Stimulated activated CD8-positive, alpha-beta memory T cell treated with anti-CD3 and anti-CD28 coated beads, Interleukin-7, amount 100 ng/mL, for 4 hours (primary cell): ENCODE data around the gene PPP1R13B.
A peak's percentile ranks its signal among the peaks of the same experiment; 100 is the strongest.

Experiments used
- DNase-seq, 2 donors: peaks; one replicate each; pipeline ENCODE4 v3.0.0-alpha.2; 2020; ENCODE audit warnings: low read depth in 2 of 2

The PPP1R13B gene

DNA sequence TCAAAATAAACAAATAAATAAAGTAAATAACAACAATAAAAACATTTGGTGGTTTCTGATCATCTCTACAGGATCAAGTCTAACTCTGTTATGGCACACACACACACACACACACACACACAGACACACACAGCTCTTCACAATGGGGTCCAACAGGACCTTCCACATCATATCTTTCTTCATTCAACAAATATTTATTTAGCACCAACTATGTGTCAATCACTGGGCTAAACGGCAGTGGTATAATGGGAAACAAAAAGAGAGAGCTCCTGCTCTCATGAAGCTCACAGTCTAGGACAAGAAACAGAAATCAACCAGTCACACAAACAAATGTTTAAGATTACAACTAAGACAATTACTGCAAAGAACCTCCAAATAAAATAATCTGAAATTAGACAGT lies 9.3 kb downstream of the PPP1R13B start:
- no peak for DNase-seq

- no peak for DNase-seq
Measured at GRCh38 chr14:103836976-103837725, 10.2 kb downstream of the PPP1R13B start.

- no peak for DNase-seq
Measured at GRCh38 chr14:103834956-103835355, 12.4 kb downstream of the PPP1R13B start.

GRCh38 chr14:103833711-103834110 lies 13.7 kb downstream of the PPP1R13B start:
- no peak for DNase-seq

GRCh38 chr14:103832046-103832445 lies 15.3 kb downstream of the PPP1R13B start:
- no peak for DNase-seq

DNA sequence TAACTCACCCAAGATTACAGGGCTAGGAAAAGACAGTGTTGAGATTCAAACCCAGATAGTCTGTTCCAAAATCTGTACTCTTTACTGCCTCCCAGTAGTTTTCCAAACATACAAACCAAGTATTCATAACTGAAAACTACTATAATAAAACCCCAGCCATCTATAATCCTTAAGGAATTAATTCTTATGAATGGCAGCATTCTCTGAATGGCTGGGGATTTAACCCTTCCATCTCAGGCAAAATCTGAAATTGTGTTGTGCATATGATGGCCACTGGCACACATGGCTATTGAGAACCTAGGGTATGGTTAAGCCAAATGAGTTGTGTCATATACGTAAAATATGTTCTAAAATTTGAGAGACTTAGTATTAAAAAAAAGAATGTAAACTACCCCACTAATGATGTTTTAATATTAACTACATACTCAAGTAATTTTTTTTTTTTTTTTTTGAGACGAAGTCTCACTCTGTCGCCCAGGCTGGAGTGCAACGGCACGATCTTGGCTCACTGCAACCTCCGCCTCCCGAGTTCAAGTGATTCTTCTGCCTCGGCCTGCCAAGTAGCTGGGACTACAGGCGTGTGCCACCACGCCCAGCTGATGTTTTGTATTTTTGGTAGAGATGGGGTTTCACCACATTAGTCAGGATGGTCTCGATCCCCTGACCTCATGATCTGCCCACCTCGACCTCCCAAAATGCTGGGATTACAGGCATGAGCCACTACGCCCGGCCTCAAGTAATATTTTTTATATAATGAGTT lies 16.7 kb downstream of the PPP1R13B start:
- DNase-seq: no peak

- no peak for DNase-seq
Measured at GRCh38 chr14:103828315-103828967, 18.9 kb downstream of the PPP1R13B start.

- no peak for DNase-seq
Measured at GRCh38 chr14:103825101-103825500, 22.3 kb downstream of the PPP1R13B start.

DNA sequence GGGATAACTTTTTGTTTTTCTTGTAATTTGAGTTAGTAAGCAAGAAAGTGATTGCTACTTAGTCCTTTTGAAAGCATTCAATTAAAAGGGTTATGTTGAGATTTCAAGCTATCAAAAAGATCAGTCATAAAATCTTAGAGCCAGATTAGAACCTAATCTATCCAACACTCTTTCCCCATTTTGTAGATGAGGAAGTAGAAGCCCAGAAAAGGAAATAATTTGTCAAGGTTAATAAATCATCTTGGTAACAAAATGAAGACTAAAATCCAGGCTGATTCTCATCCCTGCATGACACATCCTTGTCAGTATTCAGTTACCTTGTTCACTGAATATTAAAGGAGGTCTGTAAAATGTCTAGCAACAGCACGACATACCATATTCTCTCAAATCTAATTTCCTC lies 26.5 kb downstream of the PPP1R13B start:
- DNase-seq: no peak

DNA sequence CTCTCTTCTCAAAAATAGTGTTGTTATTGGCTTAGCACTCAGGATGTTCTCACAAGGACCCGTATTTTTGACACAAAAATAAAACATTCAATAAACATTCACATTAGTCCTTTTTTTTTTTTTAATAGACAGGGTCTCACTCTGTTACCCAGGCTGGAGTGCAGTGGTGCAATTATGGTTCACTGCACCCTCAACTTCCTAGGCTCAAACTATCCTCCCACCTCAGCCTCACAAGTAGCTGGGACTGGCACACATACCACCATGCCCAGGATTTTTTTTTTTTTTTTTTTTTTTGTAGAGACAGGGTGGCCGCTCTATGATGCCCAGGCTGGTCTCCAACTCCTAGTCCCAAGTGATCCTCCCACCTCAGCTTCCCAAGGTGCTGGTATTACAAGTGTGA lies 27.0 kb downstream of the PPP1R13B start:
- DNase-seq: no peak

DNA sequence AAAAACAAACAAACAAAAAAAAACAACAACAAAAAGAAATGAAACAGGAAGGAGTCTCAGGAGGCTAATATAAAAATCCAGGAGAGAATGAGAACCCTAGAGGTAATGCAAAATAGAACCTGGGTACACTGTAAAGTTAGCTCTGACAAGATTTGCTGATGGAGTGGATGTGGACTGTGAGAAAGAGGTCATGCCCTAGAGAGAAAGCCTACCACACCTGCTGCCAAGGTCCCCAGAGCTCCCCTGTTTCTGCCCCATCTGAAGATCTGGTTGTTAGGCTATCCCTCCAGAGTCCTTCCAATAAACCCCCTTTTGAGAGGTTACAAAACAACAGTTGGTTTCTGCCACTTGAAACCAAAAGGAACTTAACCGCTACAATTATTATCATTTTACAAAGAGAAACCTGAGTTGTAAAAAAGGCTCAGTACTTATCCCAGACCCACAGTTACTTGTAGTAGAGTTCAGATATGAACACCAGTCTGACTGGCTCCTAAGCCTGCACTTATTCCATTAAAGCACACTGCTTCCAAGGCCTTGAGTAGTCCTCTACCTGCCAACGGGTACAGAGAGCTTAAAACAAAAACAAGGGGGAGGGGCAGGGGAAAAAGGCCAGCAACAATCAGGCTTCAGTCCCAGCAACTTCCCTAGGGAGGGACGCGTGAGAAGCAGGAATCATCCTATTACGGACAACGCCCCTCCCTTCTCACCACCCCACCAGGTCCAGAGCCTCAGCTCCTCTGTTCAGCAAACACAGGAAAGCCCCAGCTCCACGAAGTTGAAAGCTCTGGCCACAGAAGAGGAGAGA lies 27.7 kb downstream of the PPP1R13B start:
- no peak for DNase-seq

DNA sequence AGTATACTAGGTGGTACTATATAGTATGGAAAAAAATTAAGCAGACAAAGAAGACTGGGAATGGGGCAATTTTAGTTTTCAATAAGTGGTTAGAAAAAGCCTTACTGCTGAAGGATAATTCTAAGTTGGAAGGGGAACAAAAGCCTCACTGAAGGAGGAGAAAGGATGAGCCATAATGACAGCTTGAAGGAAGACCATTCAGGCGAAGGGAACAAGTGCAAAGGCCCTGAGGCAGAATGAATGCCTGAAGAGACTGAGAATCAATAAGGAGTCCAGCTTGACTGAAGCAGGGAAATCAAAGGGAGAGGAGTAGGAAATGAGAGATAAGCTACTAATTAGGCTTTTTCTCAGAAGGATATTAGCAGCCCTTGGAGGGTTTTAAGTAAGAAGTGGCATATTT lies 28.5 kb downstream of the PPP1R13B start:
- no peak for DNase-seq

GRCh38 chr14:103818422-103818821 lies 29.0 kb downstream of the PPP1R13B start:
- DNase-seq: no peak

DNA sequence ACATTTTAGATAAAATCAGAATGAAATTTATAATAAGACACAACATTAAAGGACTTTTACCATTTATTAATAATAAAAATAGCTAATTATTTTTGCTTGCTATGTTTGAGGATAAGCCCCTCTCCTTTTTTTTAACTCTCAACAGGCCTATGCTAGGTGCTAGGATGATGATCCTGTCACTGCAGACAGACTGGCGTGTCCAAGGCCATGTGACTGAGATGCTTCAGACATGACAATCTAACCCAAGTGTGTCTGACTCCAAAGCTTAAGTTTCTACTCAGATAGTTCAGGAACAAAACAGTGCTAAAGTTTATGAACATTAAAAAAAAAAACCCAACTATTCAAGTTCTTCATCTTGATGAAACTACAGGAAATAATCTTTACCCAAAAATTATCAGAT lies 29.8 kb downstream of the PPP1R13B start:
- DNase-seq: no peak

GRCh38 chr14:103816991-103817390 lies 30.4 kb downstream of the PPP1R13B start:
- no peak for DNase-seq

GRCh38 chr14:103815253-103815652 lies 32.1 kb downstream of the PPP1R13B start:
- DNase-seq: no peak

DNA sequence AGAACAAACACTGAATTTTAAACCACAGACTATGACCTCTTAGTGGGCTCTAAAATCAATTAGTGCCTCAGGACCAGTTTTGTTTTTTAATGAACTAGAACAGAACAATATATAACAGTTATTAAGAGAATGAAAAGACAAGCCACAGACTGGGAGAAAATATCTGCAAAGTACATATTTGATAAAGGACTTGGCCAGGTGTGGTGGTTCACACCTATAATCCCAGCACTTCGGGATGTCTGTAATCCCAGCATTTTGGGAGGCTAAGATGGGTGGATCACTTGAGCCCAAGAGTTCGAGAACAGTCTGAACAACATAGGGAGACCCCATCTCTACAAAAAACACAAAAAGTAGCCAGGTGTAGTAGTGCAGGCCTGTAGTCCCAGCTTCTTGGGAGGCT lies 36.2 kb downstream of the PPP1R13B start:
- DNase-seq: no peak

- peak; percentile 33 to 37 for DNase-seq
Measured at GRCh38 chr14:103808403-103809001, 38.9 kb downstream of the PPP1R13B start.

DNA sequence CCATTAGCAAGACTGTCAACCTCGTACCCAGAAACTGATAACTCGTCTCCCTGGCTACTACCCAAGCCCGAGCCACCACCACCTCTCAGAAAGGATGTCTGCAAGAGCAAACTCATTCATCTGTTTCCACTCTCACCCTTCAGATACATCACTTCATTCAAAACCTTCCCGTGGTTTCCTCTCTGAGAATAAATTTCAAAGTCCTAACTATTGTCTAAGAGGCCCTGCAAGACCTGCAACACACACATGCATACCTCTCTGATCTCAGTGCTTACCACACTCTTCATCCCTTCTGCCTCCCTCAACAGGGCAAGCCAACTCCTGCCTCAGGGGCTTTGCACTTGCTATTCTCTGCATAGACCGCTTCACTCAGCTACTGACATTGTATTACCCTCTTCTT lies 40.6 kb downstream of the PPP1R13B start:
- no peak for DNase-seq

GRCh38 chr14:103805708-103806107 lies 41.7 kb downstream of the PPP1R13B start:
- DNase-seq: no peak

- DNase-seq: no peak
Measured at GRCh38 chr14:103803661-103804060, 43.7 kb downstream of the PPP1R13B start.

DNA sequence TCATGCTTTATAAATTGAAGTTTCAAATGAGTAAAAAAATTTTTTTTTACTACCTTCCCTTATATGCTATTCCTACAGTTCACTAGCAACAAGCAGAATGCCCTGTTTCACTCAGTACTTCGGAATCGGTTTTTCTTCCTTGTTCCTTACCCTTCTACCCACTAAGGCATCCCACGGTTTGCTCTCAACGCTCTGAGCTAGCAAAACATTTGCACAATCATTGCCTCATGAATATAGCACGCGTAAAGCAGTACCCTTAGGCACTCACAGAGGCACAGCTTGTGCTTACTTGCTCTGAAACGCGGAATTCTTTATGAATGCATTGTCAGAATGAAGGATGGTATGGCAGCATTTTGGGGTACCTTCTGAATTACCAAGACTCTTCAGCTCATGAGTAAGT lies 45.0 kb downstream of the PPP1R13B start:
- no peak for DNase-seq
